HG03558 (cell line): Measurements from ENCODE around the gene FRRS1L.
A peak's percentile ranks its signal among the peaks of the same experiment; 100 is the strongest.

Source experiments
- ATAC-seq: cut with Tn5 transposase; IDR thresholded peaks from one replicate; pipeline ENCODE4 v1.9.1; 2021; ENCODE audit warnings: moderate number of reproducible peaks; ENCODE audit not compliant: unreplicated experiment; ENCODE audit errors: extremely low read depth

The FRRS1L gene

GRCh38 chr9:109179801-109180523 is 12.9 kb upstream of the FRRS1L start:
- ATAC-seq: no peak

- ATAC-seq: no peak
These were observed 9.9 kb upstream of the FRRS1L start for GRCh38 chr9:109176963-109177362.

- no peak for ATAC-seq
These were observed 9.3 kb upstream of the FRRS1L start for GRCh38 chr9:109176386-109176785.

GRCh38 chr9:109172935-109173334 is 5.9 kb upstream of the FRRS1L start:
- no peak for ATAC-seq

GRCh38 chr9:109171926-109172325 is 4.9 kb upstream of the FRRS1L start:
- ATAC-seq: no peak

- no peak for ATAC-seq
These were observed 1.1 kb upstream of the FRRS1L start for GRCh38 chr9:109168170-109168569.

- ATAC-seq: no peak
These were observed 667 bp upstream of the FRRS1L start for GRCh38 chr9:109167716-109168115.

GRCh38 chr9:109166171-109166770 is 778 bp downstream of the FRRS1L start:
- ATAC-seq: no peak

- ATAC-seq: peak; percentile 62
These were observed 3.0 kb downstream of the FRRS1L start for GRCh38 chr9:109164042-109164441.

GRCh38 chr9:109163194-109163593 is 3.9 kb downstream of the FRRS1L start:
- ATAC-seq: no peak

GRCh38 chr9:109162677-109163076 is 4.4 kb downstream of the FRRS1L start:
- no peak for ATAC-seq

- ATAC-seq: no peak
These were observed 5.6 kb downstream of the FRRS1L start for GRCh38 chr9:109161471-109161870.

- no peak for ATAC-seq
These were observed 7.5 kb downstream of the FRRS1L start for GRCh38 chr9:109159583-109159982.

GRCh38 chr9:109158651-109159050 is 8.4 kb downstream of the FRRS1L start:
- no peak for ATAC-seq

GRCh38 chr9:109156708-109157107 is 10.3 kb downstream of the FRRS1L start:
- no peak for ATAC-seq

- ATAC-seq: no peak
These were observed 16.0 kb downstream of the FRRS1L start for GRCh38 chr9:109150925-109151545.

GRCh38 chr9:109149722-109150121 is 17.3 kb downstream of the FRRS1L start:
- no peak for ATAC-seq

GRCh38 chr9:109149089-109149488 is 18.0 kb downstream of the FRRS1L start:
- no peak for ATAC-seq

- no peak for ATAC-seq
These were observed 22.0 kb downstream of the FRRS1L start for GRCh38 chr9:109145051-109145450.

- peak; percentile 95 for ATAC-seq
These were observed 23.0 kb downstream of the FRRS1L start for GRCh38 chr9:109143881-109144562.

GRCh38 chr9:109141375-109141774 is 25.7 kb downstream of the FRRS1L start:
- no peak for ATAC-seq
